ENCODE data around the gene HARS2. TPM values are rescaled to one million over a fixed set of nuclear protein-coding genes. Genes with fewer than 3 reads are reported as not detected.
A peak's percentile ranks its signal among the peaks of the same experiment; 100 is the strongest.
"Not testable (repeated sequence)": the region's sequence is repeated elsewhere in the genome, so short reads cannot be mapped to it uniquely, and the experiment has no call there.

HARS2 gene
- 31.5 and 32.3 TPM in 2 replicates for total RNA-seq

GRCh38 chr5:140690941-140691924 is at the start of gene HARS2, which contains the start of gene HARS1:
Gene HARS2, plus strand, starts transcription at chr5:140691455. Its CDS starts 194 bp downstream, at chr5:140691649.
Gene HARS1, minus strand, starts transcription at chr5:140691370. Its CDS starts 66 bp downstream, at chr5:140691304.
- peak; percentile 95 for DNase-seq

GRCh38 chr5:140641716-140642115 is 49.5 kb upstream of the HARS2 start:
- DNase-seq, result no peak

- no peak for DNase-seq
Measured at GRCh38 chr5:140642718-140643117, 48.5 kb upstream of the HARS2 start.

GRCh38 chr5:140647042-140647419 is 44.2 kb upstream of the HARS2 start:
- DNase-seq, result peak; percentile 23

GRCh38 chr5:140658870-140659269 is 32.4 kb upstream of the HARS2 start:
- DNase-seq, result no peak

GRCh38 chr5:140660371-140660770 is 30.9 kb upstream of the HARS2 start:
- DNase-seq, result not testable (repeated sequence)

GRCh38 chr5:140664030-140664358 is 27.3 kb upstream of the HARS2 start:
- no peak for DNase-seq

- DNase-seq, result peak; percentile 89
Measured at GRCh38 chr5:140664359-140665119, 26.7 kb upstream of the HARS2 start, which contains the start of gene WDR55. Gene WDR55, plus strand, starts transcription at chr5:140664904. Its CDS starts 9 bp downstream, at chr5:140664913.

GRCh38 chr5:140671035-140671434 is 20.2 kb upstream of the HARS2 start:
- DNase-seq, result not testable (repeated sequence)

- DNase-seq, result no peak
Measured at GRCh38 chr5:140671472-140672125, 19.7 kb upstream of the HARS2 start.

- peak; percentile 36 for DNase-seq
Measured at GRCh38 chr5:140672455-140673186, 18.6 kb upstream of the HARS2 start.

- DNase-seq, result no peak
Measured at GRCh38 chr5:140673187-140673976, 17.9 kb upstream of the HARS2 start, which contains the start of gene DND1. Gene DND1, minus strand, starts transcription at chr5:140673576. Its CDS starts 34 bp downstream, at chr5:140673542.

- DNase-seq, result no peak
Measured at GRCh38 chr5:140674211-140674610, 17.0 kb upstream of the HARS2 start.

GRCh38 chr5:140674629-140675028 is 16.6 kb upstream of the HARS2 start:
- no peak for DNase-seq

- DNase-seq, result no peak
Measured at GRCh38 chr5:140677947-140678346, 13.3 kb upstream of the HARS2 start.

- no peak for DNase-seq
Measured at GRCh38 chr5:140678993-140679392, 12.3 kb upstream of the HARS2 start.

- no peak for DNase-seq
Measured at GRCh38 chr5:140690376-140690932, 801 bp upstream of the HARS2 start.

- no peak for DNase-seq
Measured at GRCh38 chr5:140694276-140694675, 3.0 kb downstream of the HARS2 start.

GRCh38 chr5:140696891-140697492 is 5.7 kb downstream of the HARS2 start:
- no peak for DNase-seq
